ENCODE measurements around the gene NTRK2.

Gene NTRK2

DNA sequence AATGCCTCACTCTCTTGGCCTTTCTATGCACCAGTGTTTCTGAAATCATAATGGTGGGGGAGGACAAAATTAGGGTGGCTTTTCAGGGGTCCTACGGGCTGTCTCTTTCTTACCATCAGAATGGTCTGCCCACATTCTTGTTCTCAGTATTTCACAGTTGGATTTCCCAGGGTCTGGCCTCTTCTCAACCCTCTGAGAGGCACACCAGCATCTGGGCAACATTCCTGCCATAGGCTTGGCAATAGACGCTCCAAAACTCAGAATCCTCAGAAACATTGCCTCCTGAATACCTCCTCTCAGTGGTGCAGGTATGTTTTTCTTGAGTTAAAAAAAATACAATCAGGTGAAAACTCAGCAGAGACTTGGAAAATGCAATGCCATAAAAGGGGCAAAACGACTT lies 358.3 kb downstream of the NTRK2 start:
- no peaks in the 10 kb centered on the region for H3K36me3 ChIP-seq (ENCODE audit: control insufficient read depth, insufficient read depth, low read length)
- H3K79me2 ChIP-seq, result no peaks in the 10 kb centered on the region
- no peak overlapping the region for H3K4me2 ChIP-seq (ENCODE audit: low read length)
- no peak overlapping the region for H3K9ac ChIP-seq
- no peaks in the 10 kb centered on the region for H3K27me3 ChIP-seq (ENCODE audit: control insufficient read depth, insufficient read depth, low read length)
- H3K9me3 ChIP-seq (ENCODE audit: control insufficient read depth, low read length), result no peaks in the 10 kb centered on the region
- no peaks in the 10 kb centered on the region for H3K4me1 ChIP-seq
- TF ChIP-seq, protein P1, sequence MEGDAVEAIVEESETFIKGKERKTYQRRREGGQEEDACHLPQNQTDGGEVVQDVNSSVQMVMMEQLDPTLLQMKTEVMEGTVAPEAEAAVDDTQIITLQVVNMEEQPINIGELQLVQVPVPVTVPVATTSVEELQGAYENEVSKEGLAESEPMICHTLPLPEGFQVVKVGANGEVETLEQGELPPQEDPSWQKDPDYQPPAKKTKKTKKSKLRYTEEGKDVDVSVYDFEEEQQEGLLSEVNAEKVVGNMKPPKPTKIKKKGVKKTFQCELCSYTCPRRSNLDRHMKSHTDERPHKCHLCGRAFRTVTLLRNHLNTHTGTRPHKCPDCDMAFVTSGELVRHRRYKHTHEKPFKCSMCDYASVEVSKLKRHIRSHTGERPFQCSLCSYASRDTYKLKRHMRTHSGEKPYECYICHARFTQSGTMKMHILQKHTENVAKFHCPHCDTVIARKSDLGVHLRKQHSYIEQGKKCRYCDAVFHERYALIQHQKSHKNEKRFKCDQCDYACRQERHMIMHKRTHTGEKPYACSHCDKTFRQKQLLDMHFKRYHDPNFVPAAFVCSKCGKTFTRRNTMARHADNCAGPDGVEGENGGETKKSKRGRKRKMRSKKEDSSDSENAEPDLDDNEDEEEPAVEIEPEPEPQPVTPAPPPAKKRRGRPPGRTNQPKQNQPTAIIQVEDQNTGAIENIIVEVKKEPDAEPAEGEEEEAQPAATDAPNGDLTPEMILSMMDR (IDR thresholded peaks at IDR 0.05), result no peak
- no peak overlapping the region for H3K27ac ChIP-seq
- no peak overlapping the region for H3K4me3 ChIP-seq (ENCODE audit: low read depth, low read length)
- H2AFZ ChIP-seq, result no peak overlapping the region

DNA sequence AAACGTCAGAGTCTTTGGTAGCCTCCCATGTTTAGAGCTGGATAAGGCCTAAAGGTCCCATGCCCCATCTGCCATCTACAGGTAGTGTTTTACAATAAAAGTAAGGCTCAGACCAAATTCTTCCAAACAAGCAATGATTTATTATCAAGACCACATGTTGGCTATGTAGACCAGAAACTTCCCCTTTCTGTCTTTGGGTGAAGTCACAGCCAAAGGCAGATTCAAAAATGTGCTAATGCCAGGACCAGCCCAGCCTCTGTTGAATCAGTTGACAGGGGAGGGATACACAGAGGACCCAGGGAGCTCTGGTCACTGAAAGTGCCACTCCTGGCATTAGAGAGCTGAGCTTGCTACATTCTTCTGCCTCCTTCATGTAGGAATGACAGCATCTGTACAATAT lies 360.8 kb downstream of the NTRK2 start:
- no peak overlapping the region for H3K27ac ChIP-seq
- no peaks in the 10 kb centered on the region for H3K4me1 ChIP-seq
- TF ChIP-seq, protein P1 (IDR thresholded peaks at IDR 0.05), result no peak

DNA sequence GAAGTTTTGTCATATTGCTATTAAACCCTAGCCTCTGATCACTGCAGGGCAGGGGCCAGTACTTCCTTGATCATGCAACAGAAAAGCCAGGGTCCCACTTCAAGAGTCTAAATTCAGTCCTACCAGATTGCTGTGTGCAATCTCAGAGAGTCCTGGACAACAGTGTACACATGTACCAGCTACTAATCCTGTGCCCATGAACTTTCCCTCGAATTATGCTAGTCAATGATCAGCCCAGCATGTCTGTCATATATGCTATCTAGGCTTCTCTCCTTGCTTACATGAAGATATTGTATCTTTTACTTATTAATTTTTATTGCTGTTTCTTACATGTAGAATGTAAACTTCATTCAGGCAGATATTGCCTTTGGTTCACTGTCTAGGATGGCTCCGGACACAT lies 367.0 kb downstream of the NTRK2 start:
- Histone ChIP-seq H3K9me3 (ENCODE audit: control insufficient read depth, low read length) (no peaks in the 10 kb centered on the region), H3K4me3 (ENCODE audit: low read depth, low read length) (no peak overlapping the region), H3K79me2 (no peaks in the 10 kb centered on the region), H3K27ac (no peak overlapping the region), H3K4me1 (no peaks in the 10 kb centered on the region), H3K36me3 (ENCODE audit: control insufficient read depth, insufficient read depth, low read length) (no peaks in the 10 kb centered on the region), H3K9ac (no peak overlapping the region), H2AFZ (no peak overlapping the region), H3K27me3 (ENCODE audit: control insufficient read depth, insufficient read depth, low read length) (no peaks in the 10 kb centered on the region), H3K4me2 (ENCODE audit: low read length) (no peak overlapping the region)
- TF ChIP-seq, protein P1 (IDR thresholded peaks at IDR 0.05), result no peak

More for the DNA sequence above, 360.8 kb downstream of the NTRK2 start:
- no peaks in the 10 kb centered on the region for H3K36me3 ChIP-seq (ENCODE audit: control insufficient read depth, insufficient read depth, low read length)
- H3K4me3 ChIP-seq (ENCODE audit: low read depth, low read length), result no peak overlapping the region
- no peak overlapping the region for H3K4me2 ChIP-seq (ENCODE audit: low read length)
- no peaks in the 10 kb centered on the region for H3K27me3 ChIP-seq (ENCODE audit: control insufficient read depth, insufficient read depth, low read length)
- no peaks in the 10 kb centered on the region for H3K9me3 ChIP-seq (ENCODE audit: control insufficient read depth, low read length)
- no peaks in the 10 kb centered on the region for H3K79me2 ChIP-seq
- no peak overlapping the region for H2AFZ ChIP-seq
- H3K9ac ChIP-seq, result no peak overlapping the region

DNA sequence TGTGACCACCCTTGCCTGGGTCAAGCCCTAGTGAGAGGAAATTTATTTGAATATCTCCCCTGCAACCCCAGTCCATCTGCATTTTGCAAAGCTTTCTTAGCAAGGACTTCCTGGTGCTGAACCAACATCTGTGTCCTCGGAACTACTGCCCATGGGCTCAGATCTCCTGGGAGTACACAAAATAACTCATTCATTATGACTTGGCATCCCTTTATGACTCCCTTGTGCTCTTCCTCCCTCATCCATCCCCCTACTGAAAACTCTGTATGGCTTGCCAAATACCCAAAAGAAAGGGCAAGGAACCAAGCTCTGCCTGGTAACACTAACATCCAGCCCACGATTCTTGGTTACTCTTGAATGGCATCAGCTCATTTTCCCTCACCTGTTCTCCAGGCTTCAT lies 368.5 kb downstream of the NTRK2 start:
- H3K79me2 ChIP-seq, result no peaks in the 10 kb centered on the region
- no peak overlapping the region for H3K4me3 ChIP-seq (ENCODE audit: low read depth, low read length)
- no peak overlapping the region for H3K9ac ChIP-seq
- no peak overlapping the region for H3K4me2 ChIP-seq (ENCODE audit: low read length)
- no peaks in the 10 kb centered on the region for H3K9me3 ChIP-seq (ENCODE audit: control insufficient read depth, low read length)
- no peaks in the 10 kb centered on the region for H3K27me3 ChIP-seq (ENCODE audit: control insufficient read depth, insufficient read depth, low read length)
- H2AFZ ChIP-seq, result no peak overlapping the region
- H3K27ac ChIP-seq, result no peak overlapping the region
- no peaks in the 10 kb centered on the region for H3K36me3 ChIP-seq (ENCODE audit: control insufficient read depth, insufficient read depth, low read length)
- H3K4me1 ChIP-seq, result no peaks in the 10 kb centered on the region
- TF ChIP-seq, protein P1 (IDR thresholded peaks at IDR 0.05), result no peak

DNA sequence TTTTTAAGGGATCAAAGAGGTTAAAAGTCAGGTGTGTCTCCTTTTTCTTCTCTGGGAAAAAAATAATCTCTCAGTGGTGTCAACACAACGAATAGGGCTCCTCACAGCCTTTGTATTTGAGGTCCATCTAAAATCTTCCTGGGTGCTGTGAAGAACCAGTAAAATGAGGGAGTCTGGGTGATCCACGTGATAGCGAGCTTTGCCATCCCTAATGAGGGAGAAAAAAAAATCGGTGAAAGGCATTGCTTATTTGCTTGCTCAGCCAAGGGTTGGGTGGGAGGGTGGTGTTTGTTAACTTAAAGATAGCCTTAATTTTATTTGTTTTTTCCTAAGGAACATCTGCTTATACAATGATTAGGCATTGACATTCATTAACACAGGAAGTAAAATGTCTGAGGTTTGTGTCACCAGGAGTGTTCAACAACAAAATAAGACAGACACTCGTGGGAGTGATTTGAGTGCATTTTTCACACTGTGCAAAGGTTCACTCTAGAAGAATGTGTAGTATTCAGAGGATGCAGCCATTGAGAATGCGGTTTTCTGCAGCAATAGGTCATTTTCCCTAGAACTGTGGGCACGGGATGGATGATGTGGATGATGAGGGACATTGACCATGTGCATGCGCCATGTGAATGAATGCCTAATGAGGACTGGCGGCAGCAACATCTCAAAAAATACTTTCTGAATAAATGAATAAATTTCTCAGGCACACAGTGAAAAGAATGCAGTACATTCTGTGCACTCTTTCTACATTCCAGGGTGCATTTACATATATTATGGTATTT lies 369.5 kb downstream of the NTRK2 start:
- no peak overlapping the region for H3K27ac ChIP-seq
- H3K9ac ChIP-seq, result no peak overlapping the region
- no peak overlapping the region for H3K4me2 ChIP-seq (ENCODE audit: low read length)

More for the DNA sequence above, 369.5 kb downstream of the NTRK2 start:
- Histone ChIP-seq H3K79me2 (no peaks in the 10 kb centered on the region), H3K4me1 (no peaks in the 10 kb centered on the region), H3K27me3 (ENCODE audit: control insufficient read depth, insufficient read depth, low read length) (no peaks in the 10 kb centered on the region), H2AFZ (no peak overlapping the region), H3K4me3 (ENCODE audit: low read depth, low read length) (no peak overlapping the region), H3K36me3 (ENCODE audit: control insufficient read depth, insufficient read depth, low read length) (no peaks in the 10 kb centered on the region), H3K9me3 (ENCODE audit: control insufficient read depth, low read length) (no peaks in the 10 kb centered on the region)
- TF ChIP-seq, protein P1 (IDR thresholded peaks at IDR 0.05), result no peak
